Neutrophil (primary cell): Measurements from ENCODE around the gene INO80E.

Experiments
- H3K27ac ChIP-seq: fragments of 200-600 bp; sonication (generic); 2 replicates; pipeline ENCODE4 v1.5.1; 2016; ENCODE audit warnings: mild to moderate bottlenecking, moderate library complexity
- H3K27me3 ChIP-seq: fragments of 200-600 bp; sonication (generic); 2 replicates; pipeline ENCODE4 v1.6.0; 2016; ENCODE audit warnings: mild to moderate bottlenecking
- H3K36me3 ChIP-seq: fragments of 200-600 bp; sonication (generic); 2 replicates; pipeline ENCODE4 v1.5.1; 2017
- H3K4me1 ChIP-seq, 2 experiments: fragments of 200-600 bp in 1 of 2; sonication (generic) in 1 of 2; 1 replicate in 1 of 2; 2 replicates in 1 of 2; pipeline versions ENCODE4 v1.5.1 to v1.6.1; 2013 to 2016; ENCODE audit warnings: low read depth in 1 of 2, low read length in 1 of 2, mild to moderate bottlenecking in 1 of 2, moderate library complexity in 1 of 2; ENCODE audit not compliant: control insufficient read depth in 1 of 2, insufficient read depth in 1 of 2
- H3K4me3 ChIP-seq, 2 experiments: fragments of 200-600 bp in 1 of 2; sonication (generic) in 1 of 2; 1 replicate in 1 of 2; 2 replicates in 1 of 2; pipeline ENCODE4 v1.5.1; 2013 to 2016; ENCODE audit warnings: low read depth in 1 of 2, low read length in 1 of 2, mild to moderate bottlenecking in 1 of 2, moderate library complexity in 1 of 2
- H3K9me3 ChIP-seq: fragments of 200-600 bp; sonication (generic); 2 replicates; pipeline ENCODE4 v1.5.1; 2016
- TF ChIP-seq, protein P1 (sequence below): fragments of 200-600 bp; sonication (generic); IDR thresholded peaks from 2 replicates; pipeline ENCODE4 v1.5.1; 2016; ENCODE audit warnings: antibody characterized with exemption

The INO80E gene

DNA sequence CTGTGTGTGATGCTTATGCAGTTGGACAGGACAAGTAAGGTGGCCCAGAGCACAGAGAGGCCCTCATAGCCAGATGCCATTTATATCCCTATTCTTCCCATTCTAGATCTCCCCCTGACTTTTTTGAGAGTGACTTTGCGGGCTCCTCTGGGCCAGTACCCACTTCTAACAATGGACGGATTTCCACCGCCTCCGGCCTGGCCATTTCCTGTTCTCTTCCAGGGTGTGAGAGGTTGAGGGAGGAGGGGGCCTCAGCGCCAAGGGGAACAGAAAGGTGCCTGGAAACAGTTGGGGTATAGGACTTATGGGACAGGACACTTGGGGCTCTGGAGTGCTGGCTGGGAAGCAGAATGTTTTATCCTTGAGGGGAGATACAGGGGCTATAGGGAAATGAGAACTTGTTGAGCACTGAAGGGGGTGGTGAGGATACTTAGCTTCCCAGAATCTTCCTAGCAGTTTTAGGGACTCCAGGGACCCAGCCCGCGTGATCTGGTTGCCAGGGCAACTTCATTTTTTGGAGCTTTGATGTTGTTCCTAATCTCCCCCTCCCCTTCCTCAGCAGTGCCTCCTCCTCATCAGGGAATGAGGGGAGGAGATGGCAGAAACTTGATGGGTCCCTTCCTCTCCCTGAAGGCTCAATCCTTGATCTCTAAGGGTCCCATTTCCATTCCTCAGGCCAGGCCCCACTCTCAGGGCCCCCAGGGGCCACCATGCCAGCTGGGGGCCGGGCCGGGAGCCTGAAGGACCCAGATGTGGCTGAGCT is 18.8 kb upstream of the INO80E start:
- Histone ChIP-seq H3K4me1 (peaks cover 35 to 38% of the 10 kb centered on the region in 2 experiments), H3K36me3 (peaks cover 47% of the 10 kb centered on the region)
- TF ChIP-seq, protein P1, sequence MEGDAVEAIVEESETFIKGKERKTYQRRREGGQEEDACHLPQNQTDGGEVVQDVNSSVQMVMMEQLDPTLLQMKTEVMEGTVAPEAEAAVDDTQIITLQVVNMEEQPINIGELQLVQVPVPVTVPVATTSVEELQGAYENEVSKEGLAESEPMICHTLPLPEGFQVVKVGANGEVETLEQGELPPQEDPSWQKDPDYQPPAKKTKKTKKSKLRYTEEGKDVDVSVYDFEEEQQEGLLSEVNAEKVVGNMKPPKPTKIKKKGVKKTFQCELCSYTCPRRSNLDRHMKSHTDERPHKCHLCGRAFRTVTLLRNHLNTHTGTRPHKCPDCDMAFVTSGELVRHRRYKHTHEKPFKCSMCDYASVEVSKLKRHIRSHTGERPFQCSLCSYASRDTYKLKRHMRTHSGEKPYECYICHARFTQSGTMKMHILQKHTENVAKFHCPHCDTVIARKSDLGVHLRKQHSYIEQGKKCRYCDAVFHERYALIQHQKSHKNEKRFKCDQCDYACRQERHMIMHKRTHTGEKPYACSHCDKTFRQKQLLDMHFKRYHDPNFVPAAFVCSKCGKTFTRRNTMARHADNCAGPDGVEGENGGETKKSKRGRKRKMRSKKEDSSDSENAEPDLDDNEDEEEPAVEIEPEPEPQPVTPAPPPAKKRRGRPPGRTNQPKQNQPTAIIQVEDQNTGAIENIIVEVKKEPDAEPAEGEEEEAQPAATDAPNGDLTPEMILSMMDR: no peak

DNA sequence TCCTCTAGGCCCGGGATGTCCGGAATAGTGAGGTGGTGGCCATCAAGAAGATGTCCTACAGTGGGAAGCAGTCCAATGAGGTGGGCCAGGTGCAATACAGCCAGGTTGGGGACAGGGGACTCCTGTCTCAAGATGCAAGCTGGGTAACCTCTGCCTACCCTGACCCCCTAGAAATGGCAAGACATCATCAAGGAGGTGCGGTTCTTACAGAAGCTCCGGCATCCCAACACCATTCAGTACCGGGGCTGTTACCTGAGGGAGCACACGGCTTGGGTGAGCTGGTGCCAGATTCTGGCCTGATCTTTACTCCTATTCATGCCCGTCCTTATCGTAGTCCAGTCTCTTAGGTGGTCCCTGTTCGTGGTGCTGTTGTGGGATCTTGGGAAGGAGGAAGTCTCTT is 18.0 kb upstream of the INO80E start:
- peaks cover 56% of the 10 kb centered on the region for H3K36me3 ChIP-seq
- no peaks in the 10 kb centered on the region for H3K27me3 ChIP-seq
- H3K4me3 ChIP-seq: no peak overlapping the region
- TF ChIP-seq, protein P1: no peak
- H3K27ac ChIP-seq: no peak overlapping the region
- H3K4me1 ChIP-seq: peaks cover 27 to 30% of the 10 kb centered on the region in 2 experiments
- no peaks in the 10 kb centered on the region for H3K9me3 ChIP-seq

More for the DNA sequence above, 18.8 kb upstream of the INO80E start:
- Histone ChIP-seq H3K27ac (no peak overlapping the region), H3K27me3 (no peaks in the 10 kb centered on the region), H3K9me3 (no peaks in the 10 kb centered on the region), H3K4me3 (no peak overlapping the region)

DNA sequence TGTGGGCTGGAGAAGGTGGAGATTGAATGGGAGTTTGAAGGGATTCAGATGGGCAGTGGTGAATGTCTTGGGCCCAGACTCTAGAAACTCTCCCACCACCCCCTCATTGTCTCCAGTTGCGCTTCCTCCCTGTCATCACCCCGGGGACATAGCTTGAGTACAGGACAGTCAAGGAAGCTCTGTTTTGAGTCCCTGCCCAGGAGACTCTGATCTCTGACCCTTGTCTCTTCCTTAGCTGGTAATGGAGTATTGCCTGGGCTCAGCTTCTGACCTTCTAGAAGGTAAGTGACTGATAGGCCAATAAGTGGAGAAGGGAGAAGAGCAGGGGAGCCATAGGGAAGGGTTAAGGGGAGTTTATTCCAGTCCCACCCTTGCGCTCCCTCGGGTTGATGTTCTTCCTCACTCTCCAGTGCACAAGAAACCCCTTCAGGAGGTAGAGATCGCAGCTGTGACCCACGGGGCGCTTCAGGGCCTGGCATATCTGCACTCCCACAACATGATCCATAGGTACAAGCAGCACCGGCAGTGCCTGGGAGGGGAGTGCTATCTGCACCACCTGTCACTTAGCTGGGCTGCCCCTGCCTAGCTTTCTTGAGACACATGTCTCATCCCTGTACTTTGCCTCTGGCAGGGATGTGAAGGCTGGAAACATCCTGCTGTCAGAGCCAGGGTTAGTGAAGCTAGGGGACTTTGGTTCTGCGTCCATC is 17.3 kb upstream of the INO80E start:
- no peaks in the 10 kb centered on the region for H3K27me3 ChIP-seq
- H3K4me1 ChIP-seq: peaks cover 24 to 27% of the 10 kb centered on the region in 2 experiments
- no peak overlapping the region for H3K4me3 ChIP-seq
- TF ChIP-seq, protein P1: no peak
- peaks cover 62% of the 10 kb centered on the region for H3K36me3 ChIP-seq
- H3K27ac ChIP-seq: no peak overlapping the region
- H3K9me3 ChIP-seq: no peaks in the 10 kb centered on the region

DNA sequence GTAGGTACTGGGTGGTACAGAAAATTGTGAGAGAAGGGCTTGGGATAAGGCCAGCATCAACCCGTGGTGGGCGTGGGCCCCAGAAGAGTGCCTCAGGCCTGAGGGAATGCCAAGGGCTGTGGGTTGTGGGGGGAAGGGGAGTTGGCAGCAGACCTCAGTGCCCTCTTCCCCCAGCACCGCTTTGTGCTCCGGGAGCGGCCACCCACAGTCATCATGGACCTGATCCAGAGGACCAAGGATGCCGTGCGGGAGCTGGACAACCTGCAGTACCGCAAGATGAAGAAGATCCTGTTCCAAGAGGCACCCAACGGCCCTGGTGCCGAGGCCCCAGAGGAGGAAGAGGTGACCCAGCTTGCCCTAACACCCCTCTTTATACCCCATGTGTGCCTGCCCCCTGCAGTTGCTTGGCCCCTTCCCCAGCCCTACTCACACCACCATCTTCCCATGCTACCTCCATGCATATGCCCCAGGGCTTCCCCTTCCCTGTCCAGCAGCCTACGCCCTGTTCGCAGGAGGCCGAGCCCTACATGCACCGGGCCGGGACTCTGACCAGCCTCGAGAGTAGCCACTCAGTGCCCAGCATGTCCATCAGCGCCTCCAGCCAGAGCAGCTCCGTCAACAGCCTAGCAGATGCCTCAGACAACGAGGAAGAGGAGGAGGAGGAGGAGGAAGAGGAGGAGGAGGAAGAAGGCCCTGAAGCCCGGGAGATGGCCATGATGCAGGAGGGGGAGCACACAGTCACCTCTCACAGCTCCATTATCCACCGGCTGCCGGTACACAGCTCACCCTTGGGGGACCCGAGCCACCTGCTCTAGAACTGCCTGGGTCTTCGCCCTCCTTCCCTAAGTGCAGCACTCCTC is 13.3 kb upstream of the INO80E start:
- no peak overlapping the region for H3K27ac ChIP-seq
- H3K9me3 ChIP-seq: no peaks in the 10 kb centered on the region
- peaks cover 100% of the 10 kb centered on the region for H3K36me3 ChIP-seq
- no peaks in the 10 kb centered on the region for H3K27me3 ChIP-seq
- H3K4me1 ChIP-seq: no peaks in the 10 kb centered on the region
- H3K4me3 ChIP-seq: no peak overlapping the region
- TF ChIP-seq, protein P1: no peak

DNA sequence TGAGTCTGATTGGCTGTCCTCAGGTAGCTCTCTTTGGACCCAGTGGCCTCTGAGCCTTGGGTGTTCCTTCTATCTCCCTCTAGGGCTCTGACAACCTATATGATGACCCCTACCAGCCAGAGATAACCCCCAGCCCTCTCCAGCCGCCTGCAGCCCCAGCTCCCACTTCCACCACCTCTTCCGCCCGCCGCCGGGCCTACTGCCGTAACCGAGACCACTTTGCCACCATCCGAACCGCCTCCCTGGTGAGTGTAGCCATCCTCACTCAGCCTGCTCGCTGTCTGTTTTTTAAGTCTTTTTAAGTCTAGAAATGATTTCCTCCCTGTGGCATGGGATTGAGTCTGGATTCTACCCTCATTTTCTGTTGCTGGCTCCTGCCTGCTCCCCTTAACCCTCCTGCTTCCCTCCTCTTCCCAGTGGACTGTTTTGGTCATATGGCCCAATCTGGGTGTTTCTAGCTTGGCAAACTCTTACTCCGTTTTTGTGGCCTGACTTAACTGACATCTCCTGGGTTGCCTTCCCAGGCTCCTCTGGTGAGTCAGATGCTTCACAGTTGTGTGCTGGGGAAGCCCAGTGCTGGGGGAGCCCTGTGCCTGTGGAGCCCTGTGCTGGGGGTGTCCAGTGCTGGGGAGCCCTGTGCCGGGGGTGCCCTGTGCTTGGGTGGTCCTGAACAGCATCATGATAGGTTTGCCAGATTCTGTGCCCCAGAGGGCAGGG is 12.5 kb upstream of the INO80E start:
- TF ChIP-seq, protein P1: no peak
- no peaks in the 10 kb centered on the region for H3K27me3 ChIP-seq
- peaks cover 100% of the 10 kb centered on the region for H3K36me3 ChIP-seq
- no peaks in the 10 kb centered on the region for H3K9me3 ChIP-seq
- H3K27ac ChIP-seq: no peak overlapping the region
- no peak overlapping the region for H3K4me3 ChIP-seq
- no peaks in the 10 kb centered on the region for H3K4me1 ChIP-seq
